Measurements from ENCODE around the gene DPEP2. TPM values are rescaled to one million over a fixed set of nuclear protein-coding genes. Genes with fewer than 3 reads are reported as not detected.
"Not testable (repeated sequence)": the region's sequence is repeated elsewhere in the genome, so short reads cannot be mapped to it uniquely, and the experiment has no call there.

DPEP2 gene
- total RNA-seq: 1.1 TPM

GRCh38 chr16:67998779-67999688 lies at the start of gene DPEP2:
DPEP2 (minus strand) TSS chr16:67999484; CDS start chr16:67993212, 6,272 bp downstream.
- intact Hi-C loops (cut with DNase I); DNase-seq (ENCODE audit: low spot score in 2 of 2); H3K27me3 ChIP-seq; H3K4me3 ChIP-seq; H3K36me3 ChIP-seq; H3K4me1 ChIP-seq; H3K9me3 ChIP-seq: not testable (repeated sequence)
- H3K27ac ChIP-seq: peak within 1 kb of the TSS in 1 of 2 donors; percentile 5

GRCh38 chr16:68047987-68048386 lies 48.7 kb upstream of the DPEP2 start:
- no peak for DNase-seq (ENCODE audit: low spot score in 2 of 2)
- intact Hi-C loops (cut with DNase I): no loop called here
- Histone ChIP-seq H3K36me3 (peaks cover 7 to 19% of the 10 kb centered on the region in 2 donors), H3K4me3 (no peak overlapping the region), H3K9me3 (no peaks in the 10 kb centered on the region), H3K27me3 (no peaks in the 10 kb centered on the region), H3K27ac (no peak overlapping the region), H3K4me1 (no peaks in the 10 kb centered on the region)
- no peak for TF ChIP-seq CTCF (IDR thresholded peaks at IDR 0.05)

- H3K36me3 ChIP-seq: peaks cover 7 to 12% of the 10 kb centered on the region in 2 donors
- H3K4me3 ChIP-seq: no peak overlapping the region
- intact Hi-C loops (cut with DNase I): no loop called here
- no peaks in the 10 kb centered on the region for H3K4me1 ChIP-seq
- DNase-seq (ENCODE audit: low spot score in 2 of 2): no peak
- TF ChIP-seq CTCF (IDR thresholded peaks at IDR 0.05): no peak
- H3K27ac ChIP-seq: no peak overlapping the region
- no peaks in the 10 kb centered on the region for H3K27me3 ChIP-seq
- no peaks in the 10 kb centered on the region for H3K9me3 ChIP-seq
These were observed 46.8 kb upstream of the DPEP2 start for GRCh38 chr16:68046106-68046505.

- Histone ChIP-seq H3K36me3 (no peaks in the 10 kb centered on the region), H3K27ac (no peak overlapping the region), H3K27me3 (no peaks in the 10 kb centered on the region), H3K4me3 (no peak overlapping the region), H3K4me1 (no peaks in the 10 kb centered on the region), H3K9me3 (no peaks in the 10 kb centered on the region)
- intact Hi-C loops (cut with DNase I): loop anchor here (2.0 to 5.0 kb wide), 2 partner anchors 159 to 225 kb away; partner anchors contain the start of gene NRN1L
- DNase-seq (ENCODE audit: low spot score in 2 of 2): no peak
- no peak for TF ChIP-seq CTCF (IDR thresholded peaks at IDR 0.05)
These were observed 42.5 kb upstream of the DPEP2 start for GRCh38 chr16:68041783-68042182.

- TF ChIP-seq CTCF (IDR thresholded peaks at IDR 0.05): peak; percentile 76 to 87 (median 87)
- Histone ChIP-seq H3K4me1 (no peaks in the 10 kb centered on the region), H3K9me3 (no peaks in the 10 kb centered on the region), H3K27me3 (no peaks in the 10 kb centered on the region), H3K27ac (no peak overlapping the region), H3K4me3 (no peak overlapping the region), H3K36me3 (no peaks in the 10 kb centered on the region)
- intact Hi-C loops (cut with DNase I): loop anchor here (1.0 to 5.0 kb wide), 3 partner anchors 47 to 224 kb away; partner anchors contain the start of gene NRN1L
- peak in 1 of 2 donors; percentile 88 for DNase-seq (ENCODE audit: low spot score in 2 of 2)
These were observed 41.4 kb upstream of the DPEP2 start for GRCh38 chr16:68040506-68041288.

Data from ascending aorta (tissue), 2 donors.